ACC112 (cell line): ENCODE measurements around the gene SHC2.

Source experiments
- H2AFZ ChIP-seq: fragments of 200-600 bp; sonication (generic); one replicate; pipeline ENCODE4 v1.6.0; 2017; ENCODE audit warnings: antibody characterized with exemption, low read length; ENCODE audit not compliant: unreplicated experiment
- H3K27ac ChIP-seq: fragments of 200-600 bp; sonication (generic); 2 replicates; pipeline ENCODE4 v1.5.1; 2014; ENCODE audit warnings: low read depth, mild to moderate bottlenecking, antibody characterized with exemption, low read length, moderate library complexity
- H3K27me3 ChIP-seq: fragments of 200-600 bp; sonication (generic); 2 replicates; pipeline ENCODE4 v1.6.1; 2014; ENCODE audit warnings: mild to moderate bottlenecking, antibody characterized with exemption, low read length, moderate library complexity, mixed read lengths; ENCODE audit not compliant: insufficient read depth
- H3K36me3 ChIP-seq: fragments of 200-600 bp; sonication (generic); 2 replicates; pipeline ENCODE4 v1.6.1; 2016; ENCODE audit warnings: mild to moderate bottlenecking, antibody characterized with exemption, low read length, moderate library complexity, mixed read lengths; ENCODE audit not compliant: insufficient read depth
- H3K4me1 ChIP-seq: fragments of 200-600 bp; sonication (generic); one replicate; pipeline ENCODE4 v1.6.1; 2016; ENCODE audit warnings: low read length, mixed read lengths; ENCODE audit not compliant: insufficient read depth, unreplicated experiment, control insufficient read depth
- H3K4me3 ChIP-seq: fragments of 200-600 bp; sonication (generic); 2 replicates; pipeline ENCODE4 v1.5.1; 2014; ENCODE audit warnings: mild to moderate bottlenecking, low read depth, low read length
- H3K79me2 ChIP-seq: fragments of 200-600 bp; sonication (generic); one replicate; pipeline ENCODE4 v1.6.0; 2016; ENCODE audit warnings: low read length; ENCODE audit not compliant: control insufficient read depth, unreplicated experiment, insufficient read depth

SHC2 gene

DNA sequence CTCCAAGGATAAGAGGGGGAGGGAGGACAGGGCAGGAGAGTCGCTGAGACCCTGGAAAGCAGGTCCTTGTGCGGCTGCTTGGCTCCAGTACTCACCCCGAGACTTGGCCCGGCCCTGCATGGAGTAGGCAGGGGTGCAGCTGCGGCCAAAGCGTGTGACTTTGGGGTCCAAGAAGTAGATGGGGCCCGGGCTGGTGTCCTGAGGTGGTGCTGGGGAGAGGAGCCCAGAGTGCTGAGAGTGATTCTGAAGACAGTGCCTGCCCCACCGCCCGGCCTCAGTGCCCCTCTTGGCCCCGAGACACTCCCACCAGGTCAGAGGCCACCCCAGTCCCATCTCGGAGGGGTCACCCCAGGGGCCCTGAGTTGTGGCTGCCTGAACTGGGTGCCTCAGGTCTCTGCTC, 6.7 kb upstream of the SHC2 start:
- Histone ChIP-seq H3K36me3 (no peaks in the 10 kb centered on the region), H3K27ac (no peak overlapping the region), H3K27me3 (peaks cover 2% of the 10 kb centered on the region; the same call in 1 of the 2 replicates), H3K79me2 (no peaks in the 10 kb centered on the region), H2AFZ (no peak overlapping the region), H3K4me1 (peaks cover 5% of the 10 kb centered on the region), H3K4me3 (no peak overlapping the region)

DNA sequence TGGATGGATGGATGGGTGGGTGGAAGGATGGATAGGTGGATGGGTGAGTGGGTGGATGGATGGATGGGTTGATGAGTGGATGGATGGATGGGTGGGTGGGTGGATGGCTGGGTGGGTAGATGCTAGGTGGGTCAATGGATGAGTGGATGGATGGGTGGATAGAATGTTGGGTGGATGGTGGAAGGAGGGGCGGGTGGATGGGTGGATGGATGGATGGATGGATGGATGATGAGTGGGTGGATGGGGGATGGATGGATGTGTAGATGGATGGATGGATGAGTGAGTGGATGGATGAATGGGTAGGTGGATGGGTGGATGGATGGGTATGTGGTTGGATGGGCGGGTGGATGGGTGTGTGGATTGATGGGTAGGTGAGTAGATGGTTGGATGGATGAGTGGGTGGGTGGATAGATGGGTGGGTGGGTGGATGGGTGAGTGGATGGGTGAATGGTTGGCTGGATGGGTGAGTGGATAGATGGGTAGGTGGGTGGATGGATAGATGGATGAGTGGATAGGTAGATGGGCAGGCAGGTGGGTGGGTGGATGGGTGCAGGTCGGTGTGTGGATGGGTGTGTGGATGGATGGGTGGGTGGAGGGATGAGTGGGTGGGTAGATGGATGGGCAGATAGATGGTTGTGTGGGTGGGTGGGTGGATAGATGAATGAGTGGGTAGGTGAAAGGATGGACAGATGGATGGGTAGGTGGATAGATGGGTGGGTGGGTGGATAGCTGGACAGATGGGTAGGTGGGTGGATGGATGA, 4.4 kb upstream of the SHC2 start:
- Histone ChIP-seq H3K79me2 (no peaks in the 10 kb centered on the region), H3K4me3 (no peak overlapping the region), H3K27me3 (peaks cover 16% of the 10 kb centered on the region), H2AFZ (no peak overlapping the region), H3K36me3 (no peaks in the 10 kb centered on the region), H3K4me1 (no peaks in the 10 kb centered on the region), H3K27ac (no peak overlapping the region)

DNA sequence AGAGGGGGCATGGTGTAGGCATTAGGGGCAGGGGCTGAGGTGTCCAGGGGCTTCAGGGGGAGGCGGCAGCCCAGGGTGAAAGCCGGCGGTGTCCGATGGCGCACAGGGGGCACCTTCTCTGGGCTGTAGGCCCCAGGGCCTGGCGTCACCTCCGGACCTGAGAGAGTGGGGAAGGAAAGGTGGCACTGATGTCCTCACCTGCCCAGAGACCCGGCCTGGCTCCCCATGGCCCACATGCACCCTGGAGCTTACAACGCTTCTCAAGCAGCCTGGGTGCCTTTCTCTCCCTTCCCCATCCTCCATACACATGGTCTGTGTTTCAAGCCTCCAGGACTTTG, 3.3 kb upstream of the SHC2 start:
- Histone ChIP-seq H2AFZ (no peak overlapping the region), H3K4me1 (no peaks in the 10 kb centered on the region), H3K27ac (no peak overlapping the region), H3K36me3 (no peaks in the 10 kb centered on the region), H3K4me3 (no peak overlapping the region), H3K27me3 (peaks cover 24% of the 10 kb centered on the region), H3K79me2 (no peaks in the 10 kb centered on the region)

DNA sequence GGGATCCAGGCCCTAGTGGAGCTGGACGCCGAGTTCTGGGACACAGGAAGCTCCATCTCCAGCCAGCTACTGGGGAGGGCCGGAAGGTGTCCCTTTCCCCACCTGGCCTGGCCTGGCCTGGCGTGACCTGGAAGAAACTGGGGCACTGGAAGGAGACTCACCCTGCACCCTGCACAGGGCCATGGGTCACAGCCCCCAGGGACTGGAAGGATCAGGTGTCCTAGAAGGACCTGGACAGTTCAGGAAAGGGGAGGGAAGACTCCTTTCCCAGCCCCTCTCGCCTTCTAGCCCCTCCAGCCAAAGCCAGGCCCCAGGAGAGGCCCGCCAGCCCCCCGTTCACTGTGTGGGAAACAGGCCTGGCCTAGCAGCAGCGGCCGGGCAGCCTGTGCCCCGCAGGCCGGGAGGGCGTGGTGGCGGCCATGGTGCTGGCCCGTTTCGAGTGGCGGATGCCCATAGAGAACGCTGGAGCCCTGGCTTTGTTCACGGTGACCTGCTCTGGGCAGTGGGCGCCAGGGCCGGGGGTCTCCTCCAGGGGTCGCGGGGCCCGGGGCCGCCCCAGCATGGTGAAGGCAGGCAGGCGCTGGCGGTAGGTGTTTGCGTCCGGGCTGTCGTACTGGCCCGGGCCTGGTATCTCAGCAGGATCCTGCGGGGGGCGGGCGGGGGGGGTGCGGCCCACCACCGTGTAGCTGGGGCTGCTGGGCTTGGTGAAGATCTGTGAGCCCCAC, 2.8 kb upstream of the SHC2 start:
- H3K27ac ChIP-seq = no peak overlapping the region

DNA sequence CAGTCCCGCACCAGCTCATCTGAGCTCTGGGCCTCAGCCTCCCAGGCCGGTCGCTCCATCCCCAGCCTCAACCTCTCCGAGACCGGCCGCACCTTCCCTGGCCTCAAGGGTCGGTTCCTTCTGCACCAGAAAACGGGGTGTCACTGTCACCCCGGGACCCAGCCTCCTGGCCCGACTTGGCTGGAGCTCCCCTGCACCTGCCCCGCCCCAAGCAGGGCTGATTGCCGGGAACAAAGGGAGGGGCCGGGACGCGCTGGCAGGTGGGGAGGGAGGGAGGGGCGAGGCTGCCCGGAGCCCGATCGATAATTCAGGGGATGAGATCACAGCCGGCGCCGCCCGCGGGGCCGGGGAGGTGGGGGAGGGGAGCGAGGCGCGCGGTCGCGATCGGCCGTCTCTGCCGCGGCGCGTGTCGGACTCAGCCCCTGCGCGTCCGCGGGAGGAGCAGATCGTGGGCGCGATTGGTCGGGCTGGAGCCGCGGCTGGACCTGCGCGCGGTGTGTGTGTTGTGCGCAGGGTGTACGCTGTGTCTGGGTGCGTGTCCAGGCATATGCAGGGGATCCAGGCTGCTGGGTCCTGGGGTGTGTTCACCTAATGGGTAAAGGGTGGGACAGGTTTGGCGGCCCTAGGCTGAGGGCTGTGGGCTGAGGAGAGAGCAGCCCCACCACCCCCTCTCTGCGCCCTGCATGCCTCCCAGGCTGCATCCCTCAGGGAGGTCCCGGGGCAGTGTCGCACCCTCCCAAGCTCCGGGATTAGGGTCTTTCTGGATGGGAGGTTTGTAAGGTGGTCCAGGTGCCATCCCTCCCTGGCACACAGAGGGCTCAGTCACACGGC, 1.1 kb upstream of the SHC2 start:
- H3K4me3 ChIP-seq = no peak overlapping the region
- no peak overlapping the region for H3K27ac ChIP-seq
- peaks cover 24% of the 10 kb centered on the region for H3K27me3 ChIP-seq
- no peak overlapping the region for H2AFZ ChIP-seq
- no peaks in the 10 kb centered on the region for H3K36me3 ChIP-seq
- no peaks in the 10 kb centered on the region for H3K4me1 ChIP-seq
- no peaks in the 10 kb centered on the region for H3K79me2 ChIP-seq

More for the DNA sequence above, 2.8 kb upstream of the SHC2 start:
- Histone ChIP-seq H3K27me3 (peaks cover 24% of the 10 kb centered on the region), H3K36me3 (no peaks in the 10 kb centered on the region), H3K79me2 (no peaks in the 10 kb centered on the region), H3K4me1 (no peaks in the 10 kb centered on the region), H2AFZ (no peak overlapping the region), H3K4me3 (no peak overlapping the region)

DNA sequence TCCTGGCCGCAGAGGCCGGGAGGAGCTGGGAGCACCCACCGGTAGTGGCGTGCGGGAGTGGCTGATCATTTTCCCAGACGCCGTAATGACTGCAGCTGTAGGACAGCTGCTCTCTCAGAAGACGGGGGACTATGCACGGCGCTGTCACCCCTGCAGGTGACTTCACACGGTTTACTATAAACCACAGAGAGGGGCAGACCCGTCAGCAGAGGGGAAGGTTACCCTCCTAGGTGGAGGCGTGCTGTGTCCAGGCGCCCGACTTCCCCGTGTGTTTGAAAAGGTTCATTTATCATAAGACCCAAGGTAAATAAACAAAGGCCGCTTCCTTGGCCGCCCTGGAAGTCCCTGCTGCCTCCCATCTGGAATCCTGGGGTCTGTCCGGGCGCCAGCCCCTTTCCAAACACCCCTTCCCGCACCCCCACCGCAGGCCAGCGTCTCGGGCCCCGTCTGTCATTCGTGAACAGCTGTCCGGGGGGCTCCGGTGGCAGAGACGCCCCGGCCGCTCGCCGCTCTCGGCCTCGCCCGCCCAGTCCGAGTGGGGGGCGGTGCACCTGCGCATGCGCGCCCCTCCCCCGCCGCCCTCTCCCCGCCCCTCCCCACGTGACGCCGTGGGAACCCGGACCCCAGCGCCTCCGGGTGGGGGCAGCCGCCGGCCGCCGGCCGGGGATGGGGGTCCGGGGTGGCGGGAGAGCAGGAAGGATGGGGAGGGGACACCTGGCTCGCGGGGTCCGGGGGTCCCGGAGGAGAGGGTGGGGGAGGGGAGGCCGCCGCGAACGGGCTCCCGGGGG, 915 bp downstream of the SHC2 start:
- Histone ChIP-seq H3K79me2 (no peaks in the 10 kb centered on the region), H3K27ac (no peak overlapping the region), H3K4me3 (peak overlapping the region; percentile 63), H3K36me3 (no peaks in the 10 kb centered on the region), H2AFZ (peak overlapping the region; percentile 14), H3K27me3 (peaks cover 24% of the 10 kb centered on the region), H3K4me1 (no peaks in the 10 kb centered on the region)

DNA sequence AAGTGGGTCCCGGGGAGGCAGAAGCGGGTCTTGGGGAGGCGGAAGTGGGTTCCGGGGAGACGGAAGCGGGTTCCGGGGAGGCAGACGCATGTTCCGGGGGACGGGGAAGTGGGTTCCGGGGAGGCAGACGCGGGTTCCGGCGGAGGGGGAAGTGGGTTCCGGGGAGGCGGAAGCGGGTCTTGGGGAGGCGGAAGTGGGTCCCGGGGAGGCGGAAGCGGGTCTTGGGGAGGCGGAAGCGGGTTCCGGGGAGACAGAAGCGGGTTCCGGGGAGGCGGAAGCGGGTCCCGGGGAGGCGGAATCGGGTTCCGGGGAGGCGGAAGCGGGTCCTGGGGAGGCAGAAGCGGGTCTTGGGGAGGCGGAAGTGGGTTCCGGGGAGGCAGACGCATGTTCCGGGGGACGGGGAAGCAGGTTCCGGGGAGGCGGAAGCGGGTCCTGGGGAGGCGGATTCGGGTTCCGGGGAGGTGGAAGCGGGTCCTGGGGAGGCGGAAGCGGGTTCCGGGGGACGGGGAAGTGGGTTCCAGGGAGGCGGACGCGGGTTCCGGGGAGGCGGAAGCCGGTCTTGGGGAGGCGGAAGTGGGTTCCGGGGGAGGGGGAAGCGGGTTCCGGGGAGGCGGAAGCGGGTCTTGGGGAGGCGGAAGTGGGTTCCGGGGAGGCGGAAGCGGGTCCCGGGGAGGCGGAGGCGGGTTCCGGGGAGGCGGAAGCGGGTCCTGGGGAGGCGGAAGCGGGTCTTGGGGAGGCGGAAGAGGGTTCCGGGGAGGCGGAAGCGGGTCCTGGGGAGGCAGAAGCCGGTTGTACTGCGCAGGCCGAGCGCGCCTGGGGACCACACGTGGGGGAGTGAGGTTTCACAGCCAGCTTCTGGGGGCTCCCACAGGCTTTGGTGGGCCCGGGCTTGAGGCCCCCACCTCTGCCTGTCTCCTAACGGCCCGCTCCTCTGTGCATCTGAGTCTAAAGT, 2.5 kb downstream of the SHC2 start:
- H3K27ac ChIP-seq = no peak overlapping the region
- no peaks in the 10 kb centered on the region for H3K4me1 ChIP-seq
- no peak overlapping the region for H2AFZ ChIP-seq
- H3K27me3 ChIP-seq = peaks cover 24% of the 10 kb centered on the region
- no peak overlapping the region for H3K4me3 ChIP-seq
- H3K36me3 ChIP-seq = no peaks in the 10 kb centered on the region
- H3K79me2 ChIP-seq = no peaks in the 10 kb centered on the region

DNA sequence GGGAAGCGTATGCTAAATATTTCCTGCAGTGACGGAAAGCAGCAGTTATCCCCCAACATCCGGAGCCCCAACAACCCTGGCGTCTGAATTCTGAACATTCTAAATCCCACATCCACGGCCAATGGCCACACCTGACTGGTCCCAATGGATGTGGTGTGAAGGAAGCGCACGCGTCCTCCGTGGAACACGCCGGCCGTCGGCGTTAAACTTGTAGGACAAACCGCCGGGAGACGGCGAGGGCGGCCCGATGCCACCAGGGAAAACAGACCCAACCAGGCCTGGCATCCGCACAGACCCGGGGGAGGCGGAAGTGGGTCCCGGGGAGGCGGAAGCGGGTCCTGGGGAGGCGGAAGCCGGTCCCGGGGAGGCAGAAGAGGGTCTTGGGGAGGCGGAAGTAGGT, 3.2 kb downstream of the SHC2 start:
- H3K4me1 ChIP-seq = no peaks in the 10 kb centered on the region
- no peak overlapping the region for H3K4me3 ChIP-seq
- no peaks in the 10 kb centered on the region for H3K36me3 ChIP-seq
- H3K27ac ChIP-seq = no peak overlapping the region
- no peaks in the 10 kb centered on the region for H3K79me2 ChIP-seq
- peaks cover 23% of the 10 kb centered on the region for H3K27me3 ChIP-seq
- H2AFZ ChIP-seq = no peak overlapping the region

DNA sequence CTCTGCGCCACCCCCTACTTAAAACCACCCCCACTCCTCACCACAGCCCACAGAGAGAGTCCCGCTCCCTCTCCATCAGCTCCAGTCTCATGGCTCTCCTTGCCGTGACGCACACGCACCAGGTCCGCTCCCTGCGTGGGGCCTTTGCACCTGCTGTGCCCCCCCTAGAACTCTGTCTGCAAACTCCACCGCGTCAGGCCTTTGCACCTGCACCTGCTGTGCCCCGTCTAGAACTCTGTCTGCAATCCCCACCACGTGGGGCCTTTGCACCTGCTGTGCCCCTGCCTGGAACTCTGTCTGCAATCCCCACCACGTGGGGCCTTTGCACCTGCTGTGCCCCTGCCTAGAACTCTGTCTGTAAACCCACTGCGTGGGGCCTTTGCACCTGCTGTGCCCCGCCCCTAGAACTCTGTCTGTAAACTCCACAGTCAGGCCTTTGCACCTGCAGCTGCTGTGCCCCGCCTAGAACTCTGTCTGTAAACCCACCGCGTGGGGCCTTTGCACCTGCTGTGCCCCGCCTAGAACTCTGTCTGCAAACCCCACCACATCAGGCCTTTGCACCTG, 4.2 kb downstream of the SHC2 start:
- Histone ChIP-seq H3K4me3 (no peak overlapping the region), H2AFZ (no peak overlapping the region), H3K36me3 (no peaks in the 10 kb centered on the region), H3K79me2 (no peaks in the 10 kb centered on the region), H3K4me1 (no peaks in the 10 kb centered on the region), H3K27me3 (peaks cover 13% of the 10 kb centered on the region; the same call in 1 of the 2 replicates), H3K27ac (no peak overlapping the region)
